ENCODE data around the gene KDM6A. TPM values are rescaled to one million over a fixed set of nuclear protein-coding genes. Genes with fewer than 3 reads are reported as not detected.
A peak's percentile ranks its signal among the peaks of the same experiment; 100 is the strongest.
"Not testable (repeated sequence)": the region's sequence is repeated elsewhere in the genome, so short reads cannot be mapped to it uniquely, and the experiment has no call there.

Gene KDM6A
- total RNA-seq, 1 donor from 2014 or later = 16.3 TPM

GRCh38 chrX:44922980-44923379, 50.0 kb downstream of the KDM6A start:
- no peak for DNase-seq (ENCODE audit: low read depth in 2 of 2)

GRCh38 chrX:44927398-44927797, 54.4 kb downstream of the KDM6A start:
- DNase-seq (ENCODE audit: low read depth in 2 of 2) = no peak

GRCh38 chrX:44931441-44931973, 58.5 kb downstream of the KDM6A start:
- no peak for DNase-seq (ENCODE audit: low read depth in 2 of 2)

GRCh38 chrX:44935172-44935571, 62.2 kb downstream of the KDM6A start:
- DNase-seq (ENCODE audit: low read depth in 2 of 2) = no peak

- no peak for DNase-seq (ENCODE audit: low read depth in 2 of 2)
Observed at GRCh38 chrX:44935640-44936039, 62.7 kb downstream of the KDM6A start.

GRCh38 chrX:44937606-44938005, 64.6 kb downstream of the KDM6A start:
- DNase-seq (ENCODE audit: low read depth in 2 of 2) = no peak

GRCh38 chrX:44938111-44938510, 65.1 kb downstream of the KDM6A start:
- DNase-seq (ENCODE audit: low read depth in 2 of 2) = no peak

- DNase-seq (ENCODE audit: low read depth in 2 of 2) = not testable (repeated sequence)
Observed at GRCh38 chrX:44940541-44940940, 67.6 kb downstream of the KDM6A start.

- no peak for DNase-seq (ENCODE audit: low read depth in 2 of 2)
Observed at GRCh38 chrX:44943007-44943406, 70.0 kb downstream of the KDM6A start.

GRCh38 chrX:44944894-44945293, 71.9 kb downstream of the KDM6A start:
- DNase-seq (ENCODE audit: low read depth in 2 of 2) = no peak

GRCh38 chrX:44945736-44946135, 72.7 kb downstream of the KDM6A start:
- DNase-seq (ENCODE audit: low read depth in 2 of 2) = peak in 1 of 2 donors; percentile 8

GRCh38 chrX:44946771-44947170, 73.8 kb downstream of the KDM6A start:
- peak; percentile 40 to 58 for DNase-seq (ENCODE audit: low read depth in 2 of 2)

GRCh38 chrX:44947995-44948394, 75.0 kb downstream of the KDM6A start:
- no peak for DNase-seq (ENCODE audit: low read depth in 2 of 2)

GRCh38 chrX:44948406-44948805, 75.4 kb downstream of the KDM6A start:
- no peak for DNase-seq (ENCODE audit: low read depth in 2 of 2)

GRCh38 chrX:44949125-44949524, 76.1 kb downstream of the KDM6A start:
- no peak for DNase-seq (ENCODE audit: low read depth in 2 of 2)

GRCh38 chrX:44950471-44951366, 77.7 kb downstream of the KDM6A start:
- peak in 1 of 2 donors; percentile 50 for DNase-seq (ENCODE audit: low read depth in 2 of 2)

GRCh38 chrX:44951572-44952067, 78.6 kb downstream of the KDM6A start:
- DNase-seq (ENCODE audit: low read depth in 2 of 2) = no peak

GRCh38 chrX:44952329-44953027, 79.5 kb downstream of the KDM6A start:
- DNase-seq (ENCODE audit: low read depth in 2 of 2) = no peak

- DNase-seq (ENCODE audit: low read depth in 2 of 2) = no peak
Observed at GRCh38 chrX:44953734-44954502, 80.9 kb downstream of the KDM6A start.

GRCh38 chrX:44954562-44954961, 81.6 kb downstream of the KDM6A start:
- peak; percentile 7 to 50 for DNase-seq (ENCODE audit: low read depth in 2 of 2)

- no peak for DNase-seq (ENCODE audit: low read depth in 2 of 2)
Observed at GRCh38 chrX:44957848-44958247, 84.9 kb downstream of the KDM6A start.
